Measurements from ENCODE around the gene PACSIN1.

Gene PACSIN1, protein sequence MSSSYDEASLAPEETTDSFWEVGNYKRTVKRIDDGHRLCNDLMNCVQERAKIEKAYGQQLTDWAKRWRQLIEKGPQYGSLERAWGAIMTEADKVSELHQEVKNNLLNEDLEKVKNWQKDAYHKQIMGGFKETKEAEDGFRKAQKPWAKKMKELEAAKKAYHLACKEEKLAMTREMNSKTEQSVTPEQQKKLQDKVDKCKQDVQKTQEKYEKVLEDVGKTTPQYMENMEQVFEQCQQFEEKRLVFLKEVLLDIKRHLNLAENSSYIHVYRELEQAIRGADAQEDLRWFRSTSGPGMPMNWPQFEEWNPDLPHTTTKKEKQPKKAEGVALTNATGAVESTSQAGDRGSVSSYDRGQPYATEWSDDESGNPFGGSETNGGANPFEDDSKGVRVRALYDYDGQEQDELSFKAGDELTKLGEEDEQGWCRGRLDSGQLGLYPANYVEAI

DNA sequence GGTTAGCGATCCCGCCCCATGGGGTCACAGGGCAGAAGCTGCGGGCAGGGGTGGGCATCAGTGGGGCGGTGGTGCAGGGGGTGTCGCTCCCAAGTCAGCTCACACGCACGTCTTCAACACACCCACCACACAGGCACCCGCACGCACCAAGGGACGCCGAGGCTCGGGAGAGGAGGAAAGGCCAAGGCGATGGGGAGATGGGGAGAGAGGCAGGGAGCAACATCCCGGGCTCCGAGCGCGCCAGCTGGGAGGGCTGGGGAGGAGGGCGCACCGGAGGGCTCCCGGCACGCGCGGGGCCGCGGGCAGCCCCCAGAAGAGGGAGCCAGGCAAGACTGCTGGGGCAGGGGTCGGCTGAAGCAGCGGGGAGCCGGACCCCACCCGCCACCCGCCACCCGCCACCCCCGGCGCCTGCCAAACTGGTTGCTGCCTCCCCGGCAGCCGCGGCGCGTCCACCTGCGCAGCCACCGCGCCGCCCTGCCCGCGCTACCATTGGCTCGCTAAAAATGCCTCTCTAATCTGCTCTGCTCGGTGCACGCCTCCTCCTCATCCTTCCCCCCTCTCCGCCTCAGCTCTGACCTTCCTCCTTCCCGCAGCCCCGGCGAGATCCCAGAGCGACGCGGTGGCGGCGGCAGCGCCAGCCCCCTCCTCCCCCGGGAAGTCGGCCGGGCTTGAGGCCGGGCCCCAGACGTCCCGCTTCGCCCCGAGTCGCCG, at the start of gene PACSIN1:
PACSIN1 (plus strand) TSS at position 546 of the 711 bp plus-strand sequence. CDS start 60,230 bp downstream, outside the sequence.
- no peak for DNase-seq

DNA sequence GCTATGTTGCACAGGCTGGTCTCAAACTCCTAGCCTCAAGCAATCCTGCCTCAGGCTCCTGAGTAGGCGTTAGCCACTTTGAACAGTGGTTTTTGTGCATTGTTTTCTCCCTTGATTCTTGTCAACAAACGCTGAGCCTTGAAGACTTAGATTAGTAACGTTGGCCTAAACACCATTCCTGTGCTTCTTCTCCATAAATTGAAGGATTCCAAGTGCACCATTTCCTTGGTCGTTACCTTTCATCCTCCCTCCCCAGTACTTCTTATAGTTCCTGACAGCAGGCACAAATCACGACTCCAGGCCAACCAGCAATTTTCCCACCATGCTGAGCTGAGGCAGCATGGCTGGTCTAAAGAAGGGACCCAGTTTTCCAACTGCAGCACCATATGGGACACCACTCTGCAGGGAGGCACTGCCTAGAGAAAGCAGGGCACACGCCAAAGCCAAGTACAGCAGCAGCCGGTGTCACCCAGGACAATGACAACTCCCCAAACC, 49.0 kb upstream of the PACSIN1 start:
- no peak for DNase-seq

DNA sequence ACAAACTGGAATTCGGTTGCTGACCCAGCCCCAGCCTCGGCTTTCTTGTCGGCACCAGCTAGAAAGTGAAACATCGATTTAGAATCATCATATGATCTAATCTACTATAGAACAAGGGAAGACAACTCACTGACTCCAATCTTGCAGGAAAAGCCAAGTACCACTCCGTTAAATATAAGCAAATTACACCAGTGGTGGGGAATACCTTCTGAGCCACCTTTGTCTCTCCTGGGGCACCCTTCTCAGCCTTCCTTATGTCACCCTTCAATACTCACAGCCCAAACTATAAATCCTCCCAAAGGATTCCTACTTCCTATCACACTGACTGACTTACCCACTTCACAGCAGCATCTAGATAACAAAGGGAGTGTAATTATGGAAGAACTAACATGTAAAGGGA, 47.5 kb upstream of the PACSIN1 start:
- no peak for DNase-seq

DNA sequence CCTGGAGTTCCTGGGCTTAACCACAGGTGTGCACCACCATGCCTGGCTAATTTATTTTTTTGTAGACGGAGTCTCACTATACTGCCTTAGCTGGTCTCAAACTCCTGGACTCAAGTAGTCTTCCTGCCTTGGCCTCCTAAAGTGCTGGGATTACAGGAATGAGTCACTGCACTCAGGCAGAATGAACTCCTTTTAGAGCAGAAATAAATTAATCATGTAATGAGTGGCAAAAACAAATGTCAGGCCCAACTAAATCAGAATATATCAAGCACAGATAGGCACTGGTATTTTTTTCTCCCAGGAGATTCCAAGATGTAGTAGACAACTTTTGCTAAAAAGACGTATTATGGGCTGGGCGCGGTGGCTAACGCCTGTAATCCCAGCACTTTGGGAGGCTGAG, 42.6 kb upstream of the PACSIN1 start:
- DNase-seq, result no peak

DNA sequence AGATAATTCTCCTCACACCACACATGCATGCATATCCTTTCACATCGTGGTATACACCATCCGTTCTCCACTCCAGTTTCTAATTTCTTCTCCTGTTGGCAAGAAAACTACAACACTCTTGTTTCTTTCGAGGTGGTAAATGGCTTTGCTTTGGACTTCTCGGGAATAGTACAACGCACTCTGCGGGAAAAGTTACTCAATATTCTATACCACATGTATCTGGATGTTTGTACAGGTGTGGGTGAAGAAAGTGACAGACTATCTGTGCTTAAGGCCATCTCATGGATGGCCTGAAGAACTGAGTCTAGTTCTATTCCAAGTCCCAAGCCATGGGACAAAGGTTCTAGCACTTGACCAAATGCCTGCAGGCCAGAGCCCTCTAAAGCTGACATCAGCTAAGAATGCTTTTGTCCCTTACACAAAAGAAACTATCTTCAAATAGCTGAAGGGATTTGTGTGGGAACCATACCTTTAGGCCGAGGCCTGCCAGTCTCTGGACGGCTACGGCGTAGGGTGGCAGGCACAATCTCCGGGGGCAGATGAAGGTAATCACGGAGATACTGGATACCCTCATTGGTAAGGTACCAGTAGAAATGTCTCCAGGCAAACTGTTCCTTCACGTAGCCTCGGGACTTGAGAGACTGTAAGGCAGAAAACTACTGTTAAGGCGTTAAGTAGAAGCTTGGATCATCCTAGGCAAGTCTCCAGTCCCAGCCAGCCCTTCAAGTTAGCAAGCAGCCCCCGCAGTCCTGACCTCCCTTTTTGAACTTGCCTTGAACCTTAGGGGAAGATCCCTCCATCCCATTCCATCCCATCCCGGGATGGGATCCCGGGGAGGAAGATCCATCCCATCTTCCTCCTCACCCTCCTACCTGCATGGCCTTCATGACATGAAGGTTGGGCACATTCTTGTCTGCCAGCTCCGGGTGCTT, 41.4 kb upstream of the PACSIN1 start:
- no peak for DNase-seq

DNA sequence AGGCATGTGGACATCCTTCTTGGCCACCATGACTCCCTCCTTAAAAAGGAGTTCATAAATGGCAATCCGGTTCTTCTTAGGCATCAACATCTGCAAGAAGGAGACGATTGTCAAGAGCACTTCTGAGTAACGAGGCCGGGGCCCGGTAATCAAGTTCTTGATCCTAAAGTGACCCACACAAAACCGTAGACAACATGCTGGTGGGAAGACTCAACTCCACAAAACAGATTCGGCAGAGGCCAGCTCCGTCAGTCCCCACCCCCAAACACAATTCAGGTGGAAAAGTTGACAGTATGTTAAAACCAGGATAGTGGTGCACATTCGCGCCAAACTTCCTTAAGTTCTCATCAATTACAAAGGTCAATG, 40.8 kb upstream of the PACSIN1 start:
- no peak for DNase-seq

DNA sequence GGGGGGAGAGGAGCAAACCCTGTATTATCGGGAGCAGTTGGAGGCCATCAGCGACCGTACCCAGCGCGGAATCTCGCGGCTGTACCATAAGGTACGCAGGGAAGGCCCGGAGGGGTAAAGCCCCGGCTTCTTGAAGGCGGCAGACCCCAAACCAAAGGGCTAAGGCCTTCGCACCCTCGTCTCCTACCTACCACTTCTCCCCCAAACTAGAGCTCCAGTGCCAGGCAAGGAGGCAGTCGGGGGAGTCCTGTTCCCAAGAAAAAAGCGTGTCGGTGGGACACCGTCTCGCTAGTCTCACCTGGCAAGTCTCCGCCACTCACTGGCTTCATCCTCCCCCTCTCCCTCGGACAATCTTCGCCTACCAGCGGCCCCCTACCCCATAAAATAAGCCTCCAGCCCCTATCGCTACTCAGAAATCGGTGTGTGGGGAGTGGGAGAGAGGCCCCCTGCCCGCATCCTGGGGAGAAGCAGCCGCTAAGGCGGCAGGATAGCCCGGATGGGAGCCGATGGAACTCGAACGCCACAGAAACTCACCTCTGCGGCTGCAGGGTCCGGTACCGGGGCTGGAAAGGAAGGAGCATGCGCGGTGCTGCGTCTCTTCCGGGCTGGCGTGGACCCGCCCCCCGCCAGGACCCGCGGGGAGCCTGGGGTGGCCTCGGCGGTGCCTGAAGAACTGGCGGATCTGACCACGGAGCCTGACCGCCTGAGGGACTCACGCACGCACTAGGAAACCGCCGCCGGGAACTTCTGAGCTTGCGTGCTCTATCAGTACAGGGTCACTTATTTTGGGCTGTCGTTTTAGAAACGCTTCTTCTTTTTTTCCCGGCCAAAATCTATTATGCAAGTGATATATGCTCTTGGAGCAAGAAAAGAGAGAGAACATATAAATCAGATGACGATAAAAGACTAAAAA, 40.1 kb upstream of the PACSIN1 start, which contains the start of gene RPS10:
RPS10 (minus strand) TSS at position 572 of the 913 bp plus-strand sequence. CDS start 848 bp downstream, outside the sequence.
- DNase-seq, result peak; percentile 77

DNA sequence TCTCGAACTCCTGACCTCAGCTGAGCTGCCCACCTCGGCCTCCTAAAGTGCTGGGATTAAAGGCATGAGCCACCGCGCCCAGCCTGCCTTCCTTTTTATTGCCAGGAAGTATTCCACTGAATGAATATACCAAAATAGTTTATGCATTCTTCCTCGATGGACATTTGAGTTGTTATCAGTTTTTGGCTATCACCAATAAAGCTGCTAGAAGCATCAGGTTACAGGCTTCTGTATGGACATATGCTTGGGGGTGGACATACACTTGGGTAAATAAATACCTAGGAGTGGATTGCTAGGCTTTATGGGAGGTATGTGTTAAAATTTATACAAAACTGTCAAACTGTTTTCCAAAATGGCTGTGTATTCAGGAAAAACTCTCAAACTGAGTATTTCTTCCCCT, 30.0 kb upstream of the PACSIN1 start:
- no peak for DNase-seq

DNA sequence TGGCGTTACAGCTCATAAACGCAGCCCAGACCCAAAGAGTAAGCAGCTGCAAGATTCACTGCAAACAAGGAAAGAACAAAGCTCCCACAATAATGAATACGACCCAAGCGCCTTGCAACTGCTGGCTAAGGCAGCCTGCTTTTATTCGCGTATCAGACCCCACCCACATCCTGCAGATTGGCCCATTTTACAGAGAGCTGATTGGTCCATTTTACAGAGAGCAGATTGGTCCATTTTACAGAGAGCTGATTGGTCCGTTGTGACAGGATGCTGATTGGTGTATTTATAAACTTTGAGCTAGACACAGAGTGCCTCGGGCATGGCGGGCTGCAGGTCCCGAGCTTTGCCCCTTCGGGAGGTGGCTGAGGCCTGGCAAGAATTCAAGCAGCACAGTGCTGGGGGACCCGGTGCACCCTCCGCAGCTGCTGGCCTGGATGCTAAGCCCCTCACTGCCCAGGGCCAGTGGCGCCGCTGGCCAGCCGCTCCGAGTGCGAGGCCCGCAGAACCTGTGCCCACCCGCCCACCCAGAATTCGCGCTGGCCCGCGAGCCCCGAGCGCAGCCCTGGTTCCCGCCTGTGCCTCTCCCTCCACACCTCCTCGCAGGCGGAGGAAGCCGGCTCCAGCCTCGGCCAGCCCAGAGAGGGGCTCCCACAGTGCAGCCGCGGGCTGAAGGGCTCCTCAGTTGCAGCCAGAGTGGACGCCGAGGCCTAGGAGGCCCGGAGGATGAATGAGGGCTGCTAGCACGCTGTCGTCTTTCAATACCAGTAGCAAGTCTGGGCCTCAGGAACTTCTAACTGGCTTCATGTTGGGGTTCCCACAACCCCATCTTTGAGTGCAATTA, 28.9 kb upstream of the PACSIN1 start:
- no peak for DNase-seq

DNA sequence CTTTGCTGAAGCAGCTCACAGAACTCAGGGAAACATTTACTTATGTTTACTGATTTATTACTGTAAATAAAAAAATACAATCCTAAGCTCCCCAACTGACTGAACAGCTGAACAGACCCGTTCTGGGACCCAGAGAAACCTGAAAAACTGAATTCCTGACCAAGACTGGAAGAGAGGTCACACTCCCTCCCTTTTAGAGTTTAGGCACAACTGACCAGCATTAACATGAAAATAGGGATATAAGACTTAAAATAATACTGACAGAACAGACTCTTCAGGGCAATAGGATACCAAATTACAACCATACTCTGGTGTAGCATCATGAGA, 28.3 kb upstream of the PACSIN1 start:
- no peak for DNase-seq

DNA sequence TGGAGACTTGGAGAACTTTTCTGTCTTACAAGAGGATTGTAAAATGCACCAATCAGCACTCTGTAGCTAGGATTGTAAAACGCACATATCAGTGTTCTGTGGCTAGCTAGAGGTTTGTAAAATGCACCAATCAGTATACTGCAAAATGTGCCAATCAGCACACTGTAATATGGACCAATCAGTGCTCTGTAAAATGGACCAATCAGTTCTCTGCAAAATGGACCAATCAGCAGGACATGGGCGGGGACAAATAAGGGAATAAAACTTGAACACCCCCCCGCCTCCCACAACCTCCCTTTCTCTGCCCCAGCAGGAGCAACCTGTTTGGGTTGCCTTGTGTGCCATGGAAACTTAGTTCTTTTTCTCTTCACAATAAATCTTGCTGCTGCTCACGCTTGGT, 27.2 kb upstream of the PACSIN1 start:
- no peak for DNase-seq

DNA sequence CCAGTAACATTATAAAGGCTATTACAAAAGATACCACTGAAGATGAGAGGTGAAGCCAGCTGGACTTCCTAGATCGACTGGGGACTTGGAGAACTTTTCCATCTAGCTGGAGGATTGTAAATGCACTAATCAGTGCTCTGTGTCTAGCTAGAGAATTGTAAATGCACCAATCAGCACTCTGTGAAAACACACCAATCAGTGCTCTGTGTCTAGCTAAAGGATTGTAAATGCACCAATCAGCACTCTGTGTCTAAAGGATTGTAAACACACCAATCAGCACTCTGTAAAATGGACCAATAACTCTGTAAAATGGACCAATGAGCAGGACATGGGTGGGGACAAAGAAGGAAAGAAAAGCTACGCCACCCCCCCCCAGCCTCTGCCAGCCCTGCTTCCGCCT, 26.4 kb upstream of the PACSIN1 start:
- DNase-seq, result no peak

DNA sequence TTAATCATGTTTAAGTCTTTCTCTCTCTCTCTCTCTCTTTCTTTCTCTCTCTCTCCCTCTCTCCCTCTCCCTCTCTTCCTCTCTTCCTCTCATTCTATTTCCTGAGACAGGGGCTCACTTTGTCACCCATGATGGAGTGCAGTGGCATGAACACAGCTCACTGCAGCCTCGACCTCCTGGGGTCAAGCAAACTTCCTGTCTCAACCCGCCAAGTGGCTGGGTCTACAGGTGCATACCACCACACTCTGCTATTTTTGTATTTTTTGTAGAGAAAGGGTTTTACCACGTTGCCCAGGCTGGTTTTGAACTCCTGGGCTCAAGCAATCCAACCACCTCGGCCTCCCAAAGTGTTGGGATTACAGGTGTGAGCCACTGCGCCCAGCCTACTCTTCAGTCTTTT, 24.4 kb upstream of the PACSIN1 start:
- DNase-seq, result no peak

DNA sequence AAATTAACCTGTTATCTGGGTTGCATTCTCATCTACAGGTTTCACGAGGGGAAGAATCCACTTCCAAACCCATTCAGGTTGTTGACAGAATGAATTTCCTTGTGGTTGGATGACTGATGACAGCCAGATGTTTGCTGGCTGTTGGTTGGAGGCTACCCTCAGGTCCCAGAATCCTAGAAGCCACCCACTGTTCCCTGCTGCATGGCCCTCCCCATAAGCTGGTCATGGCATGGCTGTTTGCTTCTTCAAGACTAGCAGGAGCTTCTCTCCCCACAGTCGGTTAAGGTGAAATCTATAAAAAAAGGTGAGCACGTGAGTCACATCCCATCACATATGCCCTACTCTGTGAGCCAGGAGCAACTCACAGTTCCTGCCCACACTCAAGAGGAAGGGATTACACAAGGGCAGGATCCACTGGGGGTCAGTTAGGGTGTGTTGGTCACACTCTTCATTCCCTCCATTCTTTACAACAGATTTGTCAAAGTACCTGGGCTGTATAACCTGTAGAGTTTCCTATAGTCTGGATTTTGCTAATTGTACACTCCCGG, 20.5 kb upstream of the PACSIN1 start:
- DNase-seq, result no peak

DNA sequence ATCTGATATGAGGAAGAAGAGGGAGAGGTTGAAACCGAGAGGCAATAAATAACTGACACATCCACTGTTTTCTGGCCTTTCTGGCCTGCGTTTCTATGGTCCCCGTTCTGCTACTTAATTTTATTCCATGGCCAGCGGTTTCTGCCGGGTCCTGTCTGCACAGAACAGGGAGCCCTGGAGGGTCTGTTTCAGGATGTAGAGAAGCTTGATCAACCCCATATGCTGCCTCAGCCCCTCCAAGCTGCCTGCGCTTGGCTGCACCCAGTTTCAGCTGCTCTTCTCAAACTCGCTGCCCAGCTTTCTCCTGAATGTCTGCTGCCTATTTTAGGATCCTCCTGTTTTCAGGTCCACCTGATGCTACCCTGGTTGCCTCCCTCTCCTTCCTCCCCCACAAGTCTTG, 18.5 kb upstream of the PACSIN1 start:
- DNase-seq, result no peak

DNA sequence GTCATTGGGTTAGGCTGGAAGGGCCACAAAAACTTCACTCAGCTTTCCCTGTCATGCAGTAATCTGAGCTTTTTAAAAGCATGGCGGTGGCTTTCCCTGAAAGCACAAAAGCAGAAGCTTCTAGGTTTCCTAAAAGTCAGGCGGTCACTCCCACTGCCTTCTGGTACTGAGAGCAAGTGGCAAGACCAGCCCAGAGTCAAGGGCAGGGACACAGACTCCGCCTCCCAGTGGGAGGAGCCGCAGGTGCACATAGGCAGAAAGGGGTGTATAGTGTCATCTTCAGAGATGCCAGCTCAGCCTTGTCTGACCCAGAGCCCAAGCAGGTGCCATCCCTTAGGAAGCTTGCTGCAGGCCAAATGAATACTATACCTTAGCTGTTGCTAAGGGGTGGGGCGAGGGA, 18.0 kb upstream of the PACSIN1 start:
- no peak for DNase-seq

DNA sequence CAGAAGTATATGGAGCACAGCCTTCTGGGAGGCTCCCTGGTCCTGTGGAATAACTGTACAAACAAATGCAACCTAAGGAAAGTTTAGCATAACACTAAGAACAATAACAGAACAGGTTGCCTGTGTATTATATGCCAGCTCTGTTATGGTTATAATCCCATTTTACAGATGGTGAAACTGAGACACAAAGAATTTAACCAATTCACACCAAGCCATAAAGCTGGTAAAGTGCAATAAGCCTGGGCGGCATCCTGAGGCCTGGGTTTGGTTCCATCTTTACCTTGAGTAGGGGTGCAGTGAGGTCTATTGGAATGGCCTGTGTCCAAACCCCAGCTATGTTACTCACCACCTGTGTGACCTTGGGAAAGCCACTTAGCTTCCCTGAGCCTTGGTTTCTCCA, 14.7 kb upstream of the PACSIN1 start:
- no peak for DNase-seq

DNA sequence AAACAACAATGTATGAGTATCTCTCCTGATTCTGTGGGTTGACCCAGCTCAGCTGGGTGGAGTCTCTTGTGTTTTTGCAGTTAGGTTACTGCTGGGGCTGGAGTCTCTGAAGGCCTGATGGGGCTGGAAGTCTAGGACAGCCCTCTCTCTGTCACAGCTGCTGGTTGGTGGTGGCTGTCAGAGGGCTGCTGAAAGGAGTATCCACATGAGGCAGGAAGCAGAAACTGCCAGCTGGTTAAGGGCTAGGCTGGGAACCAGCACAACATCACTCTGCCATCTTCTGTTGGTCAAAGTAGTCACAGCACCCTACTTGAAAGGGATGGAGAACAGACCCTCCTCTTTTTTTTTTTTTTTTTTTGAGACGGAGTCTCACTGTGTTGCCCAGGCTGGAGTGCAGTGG, 10.0 kb upstream of the PACSIN1 start:
- no peak for DNase-seq

DNA sequence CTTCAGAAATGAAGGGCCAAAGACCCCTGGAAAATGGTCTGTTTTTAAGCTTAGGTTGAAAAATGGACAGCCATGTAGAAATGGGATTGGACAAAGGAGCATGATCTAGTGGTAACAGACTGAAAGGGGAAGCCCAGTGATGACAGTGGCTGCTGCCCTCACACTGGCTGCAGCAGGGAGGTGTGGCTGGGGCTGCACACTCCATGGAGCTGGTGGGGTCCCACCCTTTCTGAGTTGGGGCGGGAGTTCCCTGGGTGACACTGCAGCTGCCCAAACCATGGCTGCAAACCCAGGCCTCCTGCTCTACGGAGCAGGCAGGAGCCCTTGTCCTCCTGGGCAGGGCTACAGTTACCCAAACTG, 8.5 kb upstream of the PACSIN1 start:
- DNase-seq, result no peak

All from cortex of kidney (tissue), 1 donor.